Activated CD4-positive, alpha-beta T cell treated with anti-CD3 and anti-CD28 coated beads, Interleukin-2, amount 50 U/mL, for 4 hours (primary cell): ENCODE data around the gene KXD1.
"Not testable (repeated sequence)": the region's sequence is repeated elsewhere in the genome, so short reads cannot be mapped to it uniquely, and the experiment has no call there.

ENCODE experiments used
- DNase-seq, 2 experiments: peaks; one replicate each; pipeline ENCODE4 v3.0.0-alpha.2; 2020

The KXD1 gene

GRCh38 chr19:18537431-18537830 lies 20.2 kb upstream of the KXD1 start:
- no peak for DNase-seq

- DNase-seq, result no peak
Observed at GRCh38 chr19:18538115-18538514, 19.6 kb upstream of the KXD1 start.

GRCh38 chr19:18539372-18539771 lies 18.3 kb upstream of the KXD1 start:
- no peak for DNase-seq

GRCh38 chr19:18540200-18540599 lies 17.5 kb upstream of the KXD1 start:
- DNase-seq, result not testable (repeated sequence)

- no peak for DNase-seq
Observed at GRCh38 chr19:18541258-18541991, 16.2 kb upstream of the KXD1 start.

- no peak for DNase-seq
Observed at GRCh38 chr19:18541992-18542940, 15.4 kb upstream of the KXD1 start.

GRCh38 chr19:18542941-18543813 lies 14.5 kb upstream of the KXD1 start, which contains the start of gene FKBP8:
TSS of gene FKBP8 (minus strand) at chr19:18543573. CDS start at chr19:18541970, 1,603 bp downstream.
- peak; percentile 93 to 95 for DNase-seq

GRCh38 chr19:18543814-18544475 lies 13.7 kb upstream of the KXD1 start:
- peak; percentile 55 to 58 for DNase-seq

GRCh38 chr19:18551631-18552030 lies 6.0 kb upstream of the KXD1 start:
- DNase-seq, result no peak

GRCh38 chr19:18558202-18558555 lies 509 bp downstream of the KXD1 start:
- DNase-seq, result no peak

- DNase-seq, result no peak
Observed at GRCh38 chr19:18558604-18559003, 934 bp downstream of the KXD1 start.

GRCh38 chr19:18559685-18560084 lies 2.0 kb downstream of the KXD1 start:
- no peak for DNase-seq

- no peak for DNase-seq
Observed at GRCh38 chr19:18562086-18562485, 4.4 kb downstream of the KXD1 start.

GRCh38 chr19:18566953-18567352 lies 9.3 kb downstream of the KXD1 start:
- no peak for DNase-seq

GRCh38 chr19:18568367-18568766 lies 10.7 kb downstream of the KXD1 start:
- DNase-seq, result no peak

- peak; percentile 97 to 98 for DNase-seq
Observed at GRCh38 chr19:18571564-18572344, 14.1 kb downstream of the KXD1 start, which contains the start of gene UBA52. TSS of gene UBA52 (plus strand) at chr19:18571857. CDS start at chr19:18573301, 1,444 bp downstream.

- no peak for DNase-seq
Observed at GRCh38 chr19:18574691-18575291, 17.1 kb downstream of the KXD1 start.

GRCh38 chr19:18576383-18576782 lies 18.7 kb downstream of the KXD1 start:
- no peak for DNase-seq

GRCh38 chr19:18577365-18577914 lies 19.8 kb downstream of the KXD1 start:
- DNase-seq, result no peak

GRCh38 chr19:18580311-18580710 lies 22.6 kb downstream of the KXD1 start:
- no peak for DNase-seq

GRCh38 chr19:18586306-18586705 lies 28.6 kb downstream of the KXD1 start:
- no peak for DNase-seq
